ENCODE results near the gene P2RY6.

DNA sequence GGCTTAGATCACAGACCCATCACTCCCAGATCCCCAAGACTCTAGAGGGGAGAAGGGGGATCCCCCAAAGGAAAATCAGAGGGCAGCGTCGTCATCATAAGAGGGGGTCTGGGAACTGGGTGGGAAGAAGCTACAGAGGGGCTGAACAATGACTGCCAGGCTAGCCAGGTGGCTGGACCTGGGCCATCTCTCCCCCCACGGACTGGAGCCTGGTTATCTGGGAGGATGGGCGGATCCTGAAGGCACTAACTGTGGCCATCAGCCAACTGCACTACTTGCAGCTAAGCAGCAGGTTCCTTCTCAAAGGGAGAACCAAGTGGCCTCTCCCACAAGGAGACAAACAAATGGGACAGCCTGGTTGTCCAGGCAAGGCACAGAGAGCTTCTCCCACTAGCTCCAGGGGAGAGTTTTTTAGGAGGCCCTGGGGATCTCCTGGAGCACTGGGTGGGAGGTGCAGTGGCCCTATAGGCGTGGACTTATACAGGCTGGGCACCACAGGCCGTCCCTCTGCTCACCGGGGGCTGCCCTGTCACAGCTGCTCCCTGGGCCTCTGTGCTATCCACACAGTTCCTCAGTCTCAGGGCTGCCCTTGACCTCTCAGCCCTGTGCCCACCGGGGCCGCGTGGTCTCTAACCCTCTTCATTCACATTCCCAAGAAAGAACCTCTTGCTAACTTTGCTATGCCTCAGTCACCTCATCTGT, 15.4 kb downstream of the P2RY6 start:
- TF ChIP-seq, protein P1, sequence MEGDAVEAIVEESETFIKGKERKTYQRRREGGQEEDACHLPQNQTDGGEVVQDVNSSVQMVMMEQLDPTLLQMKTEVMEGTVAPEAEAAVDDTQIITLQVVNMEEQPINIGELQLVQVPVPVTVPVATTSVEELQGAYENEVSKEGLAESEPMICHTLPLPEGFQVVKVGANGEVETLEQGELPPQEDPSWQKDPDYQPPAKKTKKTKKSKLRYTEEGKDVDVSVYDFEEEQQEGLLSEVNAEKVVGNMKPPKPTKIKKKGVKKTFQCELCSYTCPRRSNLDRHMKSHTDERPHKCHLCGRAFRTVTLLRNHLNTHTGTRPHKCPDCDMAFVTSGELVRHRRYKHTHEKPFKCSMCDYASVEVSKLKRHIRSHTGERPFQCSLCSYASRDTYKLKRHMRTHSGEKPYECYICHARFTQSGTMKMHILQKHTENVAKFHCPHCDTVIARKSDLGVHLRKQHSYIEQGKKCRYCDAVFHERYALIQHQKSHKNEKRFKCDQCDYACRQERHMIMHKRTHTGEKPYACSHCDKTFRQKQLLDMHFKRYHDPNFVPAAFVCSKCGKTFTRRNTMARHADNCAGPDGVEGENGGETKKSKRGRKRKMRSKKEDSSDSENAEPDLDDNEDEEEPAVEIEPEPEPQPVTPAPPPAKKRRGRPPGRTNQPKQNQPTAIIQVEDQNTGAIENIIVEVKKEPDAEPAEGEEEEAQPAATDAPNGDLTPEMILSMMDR (conservative IDR thresholded peaks at IDR 0.05; ENCODE audit: low read length) = no peak
- no peak for TF ChIP-seq EZH2phosphoT487 (IDR thresholded peaks at IDR 0.05; ENCODE audit: borderline replicate concordance)
